BJ (cell line): Measurements from ENCODE around the gene EYA4. TPM values are rescaled to one million over a fixed set of nuclear protein-coding genes. Genes with fewer than 3 reads are reported as not detected.

Experiments
- CTCF ChIA-PET: fragments of 350-600 bp; formaldehyde crosslinking; extraction: SDS; loops from one replicate; lab custom pipeline; 2021; ENCODE audit warnings: antibody characterized with exemption, inconsistent platforms; lab: Yijun Ruan, JAX
- POLR2A ChIA-PET: fragments of 300-600 bp; sonication (Branson Sonifier 250); formaldehyde crosslinking; extraction: SDS; loops from one replicate; lab custom pipeline; 2021; ENCODE audit warnings: antibody characterized with exemption; lab: Charles Lee
- DNase-seq: peaks from one replicate; pipeline ENCODE4 v3.0.0-alpha.2; 2011; ENCODE audit warnings: low read depth
- H3K27me3 ChIP-seq: 2 replicates; pipeline ENCODE4 v1.6.0; 2011; ENCODE audit warnings: low read length; ENCODE audit not compliant: control insufficient read depth, insufficient read depth
- H3K36me3 ChIP-seq: 2 replicates; pipeline ENCODE4 v1.5.1; 2011; ENCODE audit warnings: low read length; ENCODE audit not compliant: control insufficient read depth, insufficient read depth
- H3K4me3 ChIP-seq: 2 replicates; pipeline ENCODE4 v1.5.1; 2011; ENCODE audit warnings: low read depth, mild to moderate bottlenecking, control low read depth, low read length
- CTCF ChIP-seq: IDR thresholded peaks from 2 replicates; pipeline ENCODE4 v1.5.1; 2011; ENCODE audit warnings: low read depth, mild to moderate bottlenecking, control low read depth, inconsistent platforms, low read length, moderate library complexity; ENCODE audit not compliant: insufficient read depth
- polyA plus RNA-seq: library from polyadenylated mRNA; depleted of rRNA; stranded (reverse); fragments of >200 nt; gene quantifications from 2 replicates; pipeline ENCODE4 v1.2.3, GENCODE V29; 2011

Gene EYA4
- polyA plus RNA-seq, 1 experiment: 0.32 TPM

DNA sequence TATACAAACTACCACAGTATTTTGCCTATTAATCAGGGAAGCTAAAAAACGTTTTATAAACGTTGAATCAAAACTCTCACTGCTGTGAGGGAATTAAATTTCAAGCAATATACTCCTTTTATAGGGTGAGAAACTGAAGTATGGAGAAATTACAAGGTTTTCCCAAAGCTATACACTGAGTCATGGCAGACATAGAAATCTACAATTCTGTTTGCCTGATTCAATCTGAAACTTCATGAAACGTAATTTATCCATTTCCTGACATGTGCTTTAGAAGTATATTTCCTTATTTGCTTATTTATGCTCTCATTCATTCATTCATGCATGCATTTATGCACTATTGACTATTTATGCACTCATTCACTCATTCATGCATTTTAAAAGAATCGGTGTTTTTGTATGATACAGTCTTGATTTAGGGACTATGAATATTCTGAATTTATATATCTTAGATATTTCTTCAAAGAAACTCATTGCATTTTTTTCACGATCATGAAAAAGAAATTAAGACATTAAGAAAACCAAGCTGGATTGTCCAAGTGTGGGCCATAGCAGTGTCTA is 16.5 kb downstream of the EYA4 start:
- no peak overlapping the region for H3K4me3 ChIP-seq
- H3K27me3 ChIP-seq: no peaks in the 10 kb centered on the region
- ChIA-PET CTCF (interaction anchor here (1.0 kb wide), 1 partner anchor 20 kb away, joined by 4 read pairs; no protein-coding TSS in a partner anchor), POLR2A (no interaction called here)
- no peak for TF ChIP-seq CTCF
- no peaks in the 10 kb centered on the region for H3K36me3 ChIP-seq
- DNase-seq: no peak

DNA sequence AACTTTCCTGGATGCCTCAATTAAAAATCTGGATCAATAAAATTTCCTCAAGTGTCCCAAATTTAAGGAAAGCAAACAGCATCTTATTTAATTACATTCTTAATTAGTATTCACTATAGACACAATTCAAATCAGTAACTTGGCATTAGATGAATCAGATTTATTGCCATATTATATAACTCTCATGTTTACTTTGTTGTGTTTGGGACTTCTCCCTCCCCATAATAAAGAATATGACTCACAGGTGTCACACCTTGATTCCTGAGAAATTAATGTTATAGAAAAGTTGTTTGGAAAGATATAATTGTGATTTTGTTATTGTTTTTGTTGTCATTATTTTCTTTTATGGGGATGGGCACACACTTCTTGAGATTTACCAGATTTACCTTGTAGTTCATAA is 18.4 kb downstream of the EYA4 start:
- CTCF ChIA-PET: no interaction called here
- no peak for TF ChIP-seq CTCF
- POLR2A ChIA-PET: no interaction called here
- no peak overlapping the region for H3K4me3 ChIP-seq
- H3K36me3 ChIP-seq: no peaks in the 10 kb centered on the region
- no peak for DNase-seq
- H3K27me3 ChIP-seq: no peaks in the 10 kb centered on the region

DNA sequence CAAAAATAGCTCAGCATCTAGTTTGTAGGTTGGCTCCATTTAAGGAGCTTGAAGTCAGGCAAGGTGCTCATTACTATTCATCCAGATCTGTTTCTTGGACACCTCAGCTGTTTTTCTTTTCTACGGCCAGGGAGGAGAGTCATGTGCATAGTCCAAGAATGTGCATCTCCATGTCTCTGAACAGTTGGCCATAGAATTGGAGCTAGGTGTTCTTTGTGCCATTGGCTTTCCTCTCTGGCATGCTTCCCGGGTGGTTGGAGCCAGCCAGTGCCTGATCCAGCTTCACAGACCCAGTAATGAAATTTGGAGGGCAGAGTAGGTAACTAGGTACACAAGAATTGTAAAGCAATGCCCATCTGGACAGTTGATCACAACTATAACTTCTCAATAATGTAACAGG is 21.6 kb downstream of the EYA4 start:
- no peaks in the 10 kb centered on the region for H3K36me3 ChIP-seq
- POLR2A ChIA-PET: no interaction called here
- no peaks in the 10 kb centered on the region for H3K27me3 ChIP-seq
- TF ChIP-seq CTCF: no peak
- no peak for DNase-seq
- no peak overlapping the region for H3K4me3 ChIP-seq
- CTCF ChIA-PET: no interaction called here

GRCh38 chr6:133265066-133265465 is 23.9 kb downstream of the EYA4 start:
- TF ChIP-seq CTCF: no peak
- Histone ChIP-seq H3K4me3 (no peak overlapping the region), H3K27me3 (no peaks in the 10 kb centered on the region), H3K36me3 (no peaks in the 10 kb centered on the region)
- POLR2A ChIA-PET: no interaction called here
- CTCF ChIA-PET: no interaction called here
- DNase-seq: no peak

DNA sequence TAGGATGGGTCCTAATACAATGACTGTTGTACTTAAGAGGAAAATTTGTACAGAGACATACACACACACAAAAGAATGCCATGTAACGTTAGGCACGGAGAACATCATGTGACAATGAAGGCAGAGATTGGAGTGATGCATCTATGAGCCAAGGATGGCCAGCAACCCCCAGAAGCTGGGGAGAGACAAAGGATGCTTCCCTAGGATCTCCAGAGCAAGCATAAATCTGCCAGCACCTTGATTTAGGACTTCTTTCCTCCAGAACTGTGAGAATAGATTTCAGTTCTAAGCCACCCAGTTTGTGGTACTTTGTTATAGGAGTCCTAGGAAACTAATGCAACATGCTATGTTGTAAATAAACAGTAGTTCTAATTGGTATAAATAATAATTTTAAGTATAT is 25.0 kb downstream of the EYA4 start:
- DNase-seq: no peak
- ChIA-PET POLR2A (no interaction called here), CTCF (no interaction called here)
- Histone ChIP-seq H3K4me3 (no peak overlapping the region), H3K36me3 (no peaks in the 10 kb centered on the region), H3K27me3 (no peaks in the 10 kb centered on the region)
- no peak for TF ChIP-seq CTCF
